Lower leg skin (tissue), 3 donors: Measurements from ENCODE around the gene MGAT3.

Experiments used
- POLR2A ChIP-seq, 2 donors: fragments of 450-650 bp; IDR thresholded peaks; one replicate each; pipeline ENCODE4 v1.6.1; 2016 to 2017; ENCODE audit warnings: antibody characterized with exemption in 2 of 2, mild to moderate bottlenecking in 1 of 2, moderate library complexity in 1 of 2
- TF ChIP-seq, protein P1 (sequence below), 3 donors: fragments of 450-650 bp; IDR thresholded peaks; one replicate each; pipeline ENCODE4 v1.5.1; 2016; ENCODE audit warnings: antibody characterized with exemption in 3 of 3, mild to moderate bottlenecking in 3 of 3, moderate library complexity in 2 of 3

DNA sequence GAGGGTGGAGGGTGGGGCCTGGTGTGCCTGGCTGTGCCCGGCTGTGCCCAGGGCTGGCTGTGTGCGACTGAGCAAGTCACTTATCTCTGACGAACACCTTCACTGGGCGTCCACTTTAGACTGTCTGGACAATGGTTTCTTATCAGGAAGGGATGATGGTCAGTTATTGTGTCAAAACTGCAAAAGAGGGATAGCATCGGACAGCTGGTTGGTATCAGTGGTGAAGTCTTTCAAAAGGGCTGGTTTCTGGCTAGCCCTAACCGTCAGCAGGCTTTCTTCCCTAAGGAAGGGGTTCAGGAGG is 4.1 kb upstream of the MGAT3 start:
- TF ChIP-seq POLR2A (IDR thresholded peaks at IDR 0.05) = no peak
- TF ChIP-seq, protein P1, sequence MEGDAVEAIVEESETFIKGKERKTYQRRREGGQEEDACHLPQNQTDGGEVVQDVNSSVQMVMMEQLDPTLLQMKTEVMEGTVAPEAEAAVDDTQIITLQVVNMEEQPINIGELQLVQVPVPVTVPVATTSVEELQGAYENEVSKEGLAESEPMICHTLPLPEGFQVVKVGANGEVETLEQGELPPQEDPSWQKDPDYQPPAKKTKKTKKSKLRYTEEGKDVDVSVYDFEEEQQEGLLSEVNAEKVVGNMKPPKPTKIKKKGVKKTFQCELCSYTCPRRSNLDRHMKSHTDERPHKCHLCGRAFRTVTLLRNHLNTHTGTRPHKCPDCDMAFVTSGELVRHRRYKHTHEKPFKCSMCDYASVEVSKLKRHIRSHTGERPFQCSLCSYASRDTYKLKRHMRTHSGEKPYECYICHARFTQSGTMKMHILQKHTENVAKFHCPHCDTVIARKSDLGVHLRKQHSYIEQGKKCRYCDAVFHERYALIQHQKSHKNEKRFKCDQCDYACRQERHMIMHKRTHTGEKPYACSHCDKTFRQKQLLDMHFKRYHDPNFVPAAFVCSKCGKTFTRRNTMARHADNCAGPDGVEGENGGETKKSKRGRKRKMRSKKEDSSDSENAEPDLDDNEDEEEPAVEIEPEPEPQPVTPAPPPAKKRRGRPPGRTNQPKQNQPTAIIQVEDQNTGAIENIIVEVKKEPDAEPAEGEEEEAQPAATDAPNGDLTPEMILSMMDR (IDR thresholded peaks at IDR 0.05) = no peak
